Measurements from ENCODE around the gene RGS14.

DNA sequence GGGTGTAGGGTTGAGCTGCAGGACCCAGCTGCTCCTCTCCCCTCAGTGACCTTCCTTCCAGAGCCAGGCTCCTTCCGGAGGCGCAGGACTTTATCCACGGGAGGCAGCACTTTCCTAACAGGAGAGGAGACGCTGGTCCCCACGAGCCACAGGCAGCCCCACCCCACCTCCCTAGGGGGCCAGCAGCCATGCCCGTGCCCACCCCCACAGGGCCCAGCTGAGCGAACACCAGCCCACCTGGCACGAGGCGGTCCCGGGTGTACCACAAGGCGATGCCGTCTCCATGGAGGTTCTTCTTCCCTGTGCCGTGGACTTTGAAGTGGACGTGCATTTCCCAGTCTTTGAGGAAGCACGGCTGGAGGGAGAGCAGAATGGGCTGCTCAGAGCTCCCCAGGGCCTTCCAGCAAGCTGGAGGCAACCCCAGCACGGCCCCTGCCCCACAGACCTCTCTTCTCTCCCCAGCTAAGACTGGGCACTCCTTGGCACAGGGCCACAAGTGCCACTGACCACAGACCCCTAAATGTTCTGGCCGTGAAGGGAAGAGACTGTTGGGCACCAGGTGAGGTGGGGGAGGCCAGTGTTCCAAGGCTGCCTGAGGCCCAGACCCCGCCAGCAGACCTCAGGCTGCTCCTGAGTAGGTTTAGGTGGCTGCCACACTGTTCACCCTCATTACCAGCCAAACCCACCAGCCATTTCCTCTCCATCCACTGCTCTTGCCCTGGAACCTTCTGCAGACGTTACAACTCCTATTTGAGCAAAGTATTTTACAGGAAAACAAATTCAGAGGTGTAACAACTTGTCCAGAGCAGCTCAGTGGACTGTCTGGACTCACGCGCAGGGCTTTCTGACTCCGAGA is 19.2 kb upstream of the RGS14 start:
- TF ChIP-seq CTCF (conservative IDR thresholded peaks at IDR 0.05; ENCODE audit: low read length) (no peak), EZH2phosphoT487 (IDR thresholded peaks at IDR 0.05; ENCODE audit: borderline replicate concordance, low read depth, low read length) (no peak)
